H1 (cell line): ENCODE results near the gene AATK. TPM values are rescaled to one million over a fixed set of nuclear protein-coding genes. Genes with fewer than 3 reads are reported as not detected.

Experiments used
- CTCF ChIA-PET: fragments of 300-600 bp; sonication (Branson Sonifier 250); formaldehyde crosslinking; loops from one replicate; lab custom pipeline; 2021; ENCODE audit not compliant: partially characterized antibody; lab: Charles Lee
- POLR2A ChIA-PET: fragments of 300-600 bp; sonication (Branson Sonifier 250); formaldehyde crosslinking; loops from one replicate; lab custom pipeline; 2021; ENCODE audit warnings: inconsistent platforms; ENCODE audit not compliant: partially characterized antibody; lab: Charles Lee
- DNase-seq, 2 experiments: peaks; one replicate each; pipeline versions ENCODE4 v3.0.0 to v3.0.0-alpha.2; 2010 to 2022; ENCODE audit warnings: low spot score in 2 of 2, low read depth in 1 of 2, mixed read lengths in 1 of 2
- FAIRE-seq: peaks from 2 replicates; lab custom pipeline; 2011; peaks lifted over from hg19 to GRCh38; lab: Jason Lieb, UNC
- H2AFZ ChIP-seq: 2 replicates; pipeline ENCODE4 v1.8.1; 2012; ENCODE audit warnings: low read length, inconsistent platforms
- H2AK5ac ChIP-seq: 2 replicates; pipeline ENCODE4 v1.6.1; 2013; ENCODE audit warnings: low read depth, low read length
- H2BK120ac ChIP-seq: replicated peaks from 2 replicates; pipeline ENCODE3; 2013; ENCODE audit warnings: low read depth, low read length, inconsistent platforms
- H2BK12ac ChIP-seq: 2 replicates; pipeline ENCODE4 v1.6.1; 2013; ENCODE audit warnings: low read depth, low read length
- H2BK15ac ChIP-seq: 2 replicates; pipeline ENCODE4 v1.6.1; 2013; ENCODE audit warnings: low read length
- H2BK20ac ChIP-seq: 2 replicates; pipeline ENCODE4 v1.6.1; 2013; ENCODE audit warnings: low read length
- H2BK5ac ChIP-seq: 2 replicates; pipeline ENCODE4 v1.6.1; 2013; ENCODE audit warnings: low read depth, low read length
- H3K14ac ChIP-seq: 2 replicates; pipeline ENCODE4 v1.6.1; 2013; ENCODE audit warnings: inconsistent platforms; ENCODE audit not compliant: insufficient read length
- H3K18ac ChIP-seq: 2 replicates; pipeline ENCODE4 v1.6.1; 2013; ENCODE audit warnings: low read length; ENCODE audit errors: extremely low read depth
- H3K23ac ChIP-seq: 2 replicates; pipeline ENCODE4 v1.6.1; 2013; ENCODE audit warnings: inconsistent platforms; ENCODE audit not compliant: insufficient read length
- H3K23me2 ChIP-seq: 2 replicates; pipeline ENCODE4 v1.6.1; 2013; ENCODE audit warnings: low read depth, low read length
- H3K27ac ChIP-seq: 2 replicates; pipeline ENCODE4 v1.6.1; 2011; ENCODE audit warnings: low read depth, low read length, inconsistent platforms
- H3K27me3 ChIP-seq, 4 experiments: replicated peaks in 1 of 4; 1 replicate in 1 of 4; 2 replicates in 3 of 4; pipeline versions ENCODE4 v1.6.1 to v1.8.1; 2011 to 2013; ENCODE audit warnings: low read length in 3 of 4, mild to moderate bottlenecking in 3 of 4, inconsistent platforms in 2 of 4, mixed read lengths in 2 of 4, moderate library complexity in 1 of 4; ENCODE audit not compliant: control insufficient read depth in 3 of 4, insufficient read depth in 3 of 4; ENCODE audit errors: extremely low read depth in 1 of 4
- H3K36me3 ChIP-seq, 4 experiments: 2 replicates each; pipeline versions ENCODE4 v1.6.1 to v1.8.1; 2011 to 2013; ENCODE audit warnings: mild to moderate bottlenecking in 4 of 4, low read length in 3 of 4, moderate library complexity in 2 of 4, control low read depth in 1 of 4, inconsistent platforms in 1 of 4; ENCODE audit not compliant: insufficient read depth in 4 of 4, control insufficient read depth in 2 of 4
- H3K4ac ChIP-seq: replicated peaks from 2 replicates; pipeline ENCODE3; 2013; ENCODE audit warnings: low read length, low read depth, mixed read lengths, inconsistent platforms; ENCODE audit not compliant: insufficient read length
- H3K4me1 ChIP-seq, 4 experiments: replicated peaks in 1 of 4; 1 replicate in 1 of 4; 2 replicates in 3 of 4; pipeline versions ENCODE4 v1.6.1 to v1.8.1; 2011 to 2013; ENCODE audit warnings: low read length in 3 of 4, inconsistent platforms in 2 of 4, mixed read lengths in 1 of 4; ENCODE audit not compliant: insufficient read depth in 4 of 4, control insufficient read depth in 3 of 4
- H3K4me2 ChIP-seq, 2 experiments: 2 replicates each; pipeline versions ENCODE4 v1.6.1 to v1.8.1; 2011 to 2013; ENCODE audit warnings: low read depth in 2 of 2, low read length in 2 of 2, control low read depth in 1 of 2, inconsistent platforms in 1 of 2, mild to moderate bottlenecking in 1 of 2; ENCODE audit not compliant: insufficient read depth in 1 of 2
- H3K4me3 ChIP-seq, 4 experiments: fragments of 200-600, 300-600 bp in 1 of 4; sonication (generic), shearing (Covaris generic), sonication (Bioruptor Twin) in 1 of 4; 2 replicates each; pipeline versions ENCODE4 v1.5.1 to v1.8.1; 2011 to 2016; ENCODE audit warnings: low read length in 4 of 4, low read depth in 3 of 4, control low read depth in 2 of 4, inconsistent platforms in 2 of 4, mild to moderate bottlenecking in 2 of 4, mixed read lengths in 1 of 4, moderate library complexity in 1 of 4; ENCODE audit not compliant: insufficient read depth in 2 of 4; ENCODE audit errors: extremely low read depth in 1 of 4
- H3K56ac ChIP-seq: replicated peaks from 2 replicates; pipeline ENCODE3; 2013; ENCODE audit warnings: low read depth, mild to moderate bottlenecking, mixed read lengths, low read length, inconsistent platforms; ENCODE audit not compliant: insufficient read length
- H3K79me1 ChIP-seq: 2 replicates; pipeline ENCODE4 v1.6.1; 2013; ENCODE audit warnings: low read depth, low read length, control low read depth
- H3K79me2 ChIP-seq, 2 experiments: 2 replicates each; pipeline versions ENCODE4 v1.6.1 to v1.8.1; 2012 to 2013; ENCODE audit warnings: low read length in 2 of 2, mild to moderate bottlenecking in 2 of 2, inconsistent platforms in 1 of 2; ENCODE audit not compliant: insufficient read depth in 2 of 2, control insufficient read depth in 1 of 2
- H3K9ac ChIP-seq, 4 experiments: replicated peaks in 1 of 4; 1 replicate in 1 of 4; 2 replicates in 3 of 4; pipeline versions ENCODE4 v1.6.1 to v1.8.1; 2011 to 2013; ENCODE audit warnings: low read depth in 3 of 4, low read length in 3 of 4, control low read depth in 2 of 4, mild to moderate bottlenecking in 2 of 4, moderate library complexity in 2 of 4, inconsistent platforms in 1 of 4; ENCODE audit errors: extremely low read depth in 1 of 4
- H3K9me3 ChIP-seq, 2 experiments: 2 replicates each; pipeline versions ENCODE4 v1.6.1 to v1.8.1; 2012 to 2013; ENCODE audit warnings: mild to moderate bottlenecking in 2 of 2, moderate library complexity in 2 of 2, control low read depth in 1 of 2, inconsistent platforms in 1 of 2, low read depth in 1 of 2, low read length in 1 of 2, mixed read lengths in 1 of 2; ENCODE audit not compliant: insufficient read depth in 2 of 2
- H4K20me1 ChIP-seq, 2 experiments: replicated peaks in 1 of 2; 2 replicates each; pipeline versions ENCODE3 to v1.8.1; 2011 to 2013; ENCODE audit warnings: inconsistent platforms in 2 of 2, low read length in 2 of 2, mild to moderate bottlenecking in 1 of 2; ENCODE audit not compliant: insufficient read depth in 2 of 2, control insufficient read depth in 1 of 2
- H4K5ac ChIP-seq: 2 replicates; pipeline ENCODE4 v1.6.1; 2013; ENCODE audit warnings: low read length, low read depth, mixed read lengths, inconsistent platforms; ENCODE audit not compliant: insufficient read length
- H4K8ac ChIP-seq: 2 replicates; pipeline ENCODE4 v1.8.0; 2013; ENCODE audit warnings: mild to moderate bottlenecking, moderate library complexity, low read length, inconsistent platforms; ENCODE audit not compliant: insufficient read depth; ENCODE audit errors: extremely low read depth
- H4K91ac ChIP-seq: replicated peaks from 2 replicates; pipeline ENCODE3; 2013; ENCODE audit warnings: low read length, mixed read lengths, inconsistent platforms; ENCODE audit not compliant: insufficient read length
- CBX5 ChIP-seq: fragments of 300-800, 300-1000 bp; sonication (generic); IDR thresholded peaks from 2 replicates; pipeline ENCODE4 v1.7.1; 2016; ENCODE audit warnings: antibody characterized with exemption, low read length, low read depth
- CHD1 ChIP-seq: IDR thresholded peaks from 2 replicates; pipeline ENCODE4 v1.6.1; 2012; ENCODE audit warnings: low read depth, low read length, improper control_type of control experiment
- CREB1 ChIP-seq: IDR thresholded peaks from 2 replicates; pipeline ENCODE4 v1.6.1; 2012; ENCODE audit warnings: inconsistent platforms
- CTBP2 ChIP-seq: IDR thresholded peaks from 2 replicates; pipeline ENCODE4 v1.7.0; 2011; ENCODE audit warnings: borderline replicate concordance, mild to moderate bottlenecking, moderate library complexity, mixed read lengths, low read length; ENCODE audit not compliant: insufficient read depth, insufficient read length
- JUND ChIP-seq: IDR thresholded peaks from 2 replicates; pipeline ENCODE4 v1.6.1; 2011; ENCODE audit warnings: mild to moderate bottlenecking, improper control_type of control experiment, low read length
- NANOG ChIP-seq: IDR thresholded peaks from 2 replicates; pipeline ENCODE4 v1.6.1; 2011; ENCODE audit warnings: low read length, low read depth, mild to moderate bottlenecking, inconsistent platforms; ENCODE audit not compliant: insufficient read depth, poor library complexity, severe bottlenecking
- SIX5 ChIP-seq: IDR thresholded peaks from 2 replicates; pipeline ENCODE4 v1.6.1; 2011; ENCODE audit warnings: mild to moderate bottlenecking, low read depth, low read length
- WGBS, 2 experiments: shearing (Covaris generic) in 1 of 2; methylation state at CpG; one replicate each; pipeline versions ENCODE4 v1.1.6 to v1.1.7; 2013 to 2015; ENCODE audit warnings: low lambda C conversion rate in 2 of 2, mixed read lengths in 2 of 2, inconsistent platforms in 1 of 2, low coverage in 1 of 2, missing lambda C conversion rate in 1 of 2; ENCODE audit not compliant: insufficient replicate concordance in 2 of 2, insufficient coverage in 1 of 2, insufficient read length in 1 of 2; ENCODE audit errors: extremely low coverage in 1 of 2, missing lambda C conversion rate in 1 of 2; 5-methylcytosine and 5-hydroxymethylcytosine counted together
- polyA plus RNA-seq, 7 experiments: library from polyadenylated mRNA; depleted of rRNA in 3 of 7; stranded (reverse) in 5 of 7; unstranded in 2 of 7; fragments of >200 nt in 5 of 7; fragments of 200-250 nt in 2 of 7; gene quantifications; 1 replicate in 5 of 7; 2 replicates in 1 of 7; 4 replicates in 1 of 7; pipeline versions ENCODE4 v1.2.1 to v1.2.3, GENCODE V29; 2011 to 2013; ENCODE audit warnings: missing spikeins in 2 of 7, mixed read lengths in 2 of 7
- total RNA-seq: library from RNA; stranded (reverse); fragmentation: NEBNext Ultra II Directional; extraction: Animal tissue kit (Norgen Biotek cat#: 25700); gene quantifications from 2 replicates; pipeline ENCODE4 v1.2.1, GENCODE V29; 2021
- TF ChIP-seq, protein P1 (sequence below): IDR thresholded peaks from 2 replicates; pipeline ENCODE4 v1.6.1; 2011; ENCODE audit warnings: low read length, improper control_type of control experiment
- TF ChIP-seq, protein P2 (sequence below): IDR thresholded peaks from 2 replicates; pipeline ENCODE4 v1.6.1; 2012; ENCODE audit warnings: low read length, inconsistent platforms
- TF ChIP-seq, protein P3 (sequence below): IDR thresholded peaks from 2 replicates; pipeline ENCODE4 v1.6.1; 2011; ENCODE audit warnings: low read depth, mild to moderate bottlenecking, low read length; ENCODE audit not compliant: insufficient read depth

Gene AATK
- total and polyA plus RNA-seq, 2 of the 8 experiments (the other 6 are each of a cell fraction or from before 2014, with no cell fraction given): 1.7 to 3.5 TPM

DNA sequence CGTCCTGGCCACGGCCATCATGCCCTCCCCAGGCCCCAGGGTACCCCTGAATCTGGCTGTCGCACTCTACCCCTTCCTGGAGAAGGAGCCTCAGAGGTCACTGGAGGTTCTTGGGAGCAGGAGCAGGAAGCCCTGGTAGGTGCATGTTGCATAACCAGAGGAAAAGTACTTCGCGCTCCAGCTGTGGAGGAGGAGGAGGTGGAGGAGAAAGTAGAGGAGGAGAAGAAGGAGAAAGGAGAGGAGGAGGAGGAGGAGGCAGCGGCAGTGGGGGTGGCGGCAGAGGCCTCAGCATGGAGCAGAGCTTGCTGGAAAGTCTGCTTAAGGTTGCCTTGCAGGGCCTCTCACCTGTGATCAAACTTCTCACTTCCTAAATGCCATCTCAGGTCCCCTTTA is 69.3 kb downstream of the AATK start:
- no peaks in the 10 kb centered on the region for H3K79me1 ChIP-seq
- no peak overlapping the region; the same call in 1 of the 2 replicates for H2BK15ac ChIP-seq
- H4K20me1 ChIP-seq: peaks cover 0 to 2% of the 10 kb centered on the region in 2 experiments
- H2BK120ac ChIP-seq: no peak overlapping the region
- H3K56ac ChIP-seq: no peak overlapping the region
- peak overlapping the region in 1 of 2 experiments; percentile 50; a peak in 1 of 4 replicates for H3K4me2 ChIP-seq
- H3K9ac ChIP-seq: no peak overlapping the region
- no peak overlapping the region for H3K14ac ChIP-seq
- 0 out of 2 replicates have a peak overlapping the region, but pooled peaks have one; percentile 50 for H2BK12ac ChIP-seq
- no peak overlapping the region for H3K27ac ChIP-seq
- ChIA-PET CTCF (interaction anchor here (0.9 to 7.6 kb wide), 16 partner anchors 9 to 268 kb away, joined by 3 to 110 read pairs (median 6); partner anchors contain the start of gene CHMP6), POLR2A (interaction anchor here (1.2 to 2.5 kb wide), 4 partner anchors 11 to 92 kb away, joined by 3 to 6 read pairs (median 3); no protein-coding TSS in a partner anchor)
- no peaks in the 10 kb centered on the region for H3K79me2 ChIP-seq
- H4K91ac ChIP-seq: no peak overlapping the region
- peaks cover 7 to 29% (median 21%) of the 10 kb centered on the region in 4 experiments for H3K4me1 ChIP-seq
- peak overlapping the region; percentile 72; the same call in 1 of the 2 replicates for H2BK20ac ChIP-seq
- H3K23me2 ChIP-seq: no peaks in the 10 kb centered on the region
- no peak overlapping the region for H4K5ac ChIP-seq
- peak overlapping the region; percentile 78; the same call in 1 of the 2 replicates for H3K18ac ChIP-seq
- no peak overlapping the region for H3K23ac ChIP-seq
- H3K27me3 ChIP-seq: no peaks in the 10 kb centered on the region
- H2AK5ac ChIP-seq: no peak overlapping the region
- H2BK5ac ChIP-seq: peak overlapping the region; percentile 88
- DNase-seq (no peak), FAIRE-seq (no peak)
- H3K4me3 ChIP-seq: no peak overlapping the region
- H3K36me3 ChIP-seq: no peaks in the 10 kb centered on the region
- peak overlapping the region; percentile 51; the same call in 1 of the 2 replicates for H4K8ac ChIP-seq
- no peak overlapping the region for H2AFZ ChIP-seq
- H3K4ac ChIP-seq: no peak overlapping the region
- 84% methylated on average over 7 of the region's 7 CpGs; no CpG with 5 or more reads in 1 of the 2 experiments for WGBS, 2 experiments
- no peaks in the 10 kb centered on the region for H3K9me3 ChIP-seq
- TF ChIP-seq, protein P1, sequence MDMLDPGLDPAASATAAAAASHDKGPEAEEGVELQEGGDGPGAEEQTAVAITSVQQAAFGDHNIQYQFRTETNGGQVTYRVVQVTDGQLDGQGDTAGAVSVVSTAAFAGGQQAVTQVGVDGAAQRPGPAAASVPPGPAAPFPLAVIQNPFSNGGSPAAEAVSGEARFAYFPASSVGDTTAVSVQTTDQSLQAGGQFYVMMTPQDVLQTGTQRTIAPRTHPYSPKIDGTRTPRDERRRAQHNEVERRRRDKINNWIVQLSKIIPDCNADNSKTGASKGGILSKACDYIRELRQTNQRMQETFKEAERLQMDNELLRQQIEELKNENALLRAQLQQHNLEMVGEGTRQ: no peak
- no peak for TF ChIP-seq SIX5
- TF ChIP-seq CBX5: no peak
- no peak for TF ChIP-seq CHD1
- TF ChIP-seq NANOG: no peak
- TF ChIP-seq, protein P2, sequence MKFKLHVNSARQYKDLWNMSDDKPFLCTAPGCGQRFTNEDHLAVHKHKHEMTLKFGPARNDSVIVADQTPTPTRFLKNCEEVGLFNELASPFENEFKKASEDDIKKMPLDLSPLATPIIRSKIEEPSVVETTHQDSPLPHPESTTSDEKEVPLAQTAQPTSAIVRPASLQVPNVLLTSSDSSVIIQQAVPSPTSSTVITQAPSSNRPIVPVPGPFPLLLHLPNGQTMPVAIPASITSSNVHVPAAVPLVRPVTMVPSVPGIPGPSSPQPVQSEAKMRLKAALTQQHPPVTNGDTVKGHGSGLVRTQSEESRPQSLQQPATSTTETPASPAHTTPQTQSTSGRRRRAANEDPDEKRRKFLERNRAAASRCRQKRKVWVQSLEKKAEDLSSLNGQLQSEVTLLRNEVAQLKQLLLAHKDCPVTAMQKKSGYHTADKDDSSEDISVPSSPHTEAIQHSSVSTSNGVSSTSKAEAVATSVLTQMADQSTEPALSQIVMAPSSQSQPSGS: no peak
- TF ChIP-seq, protein P3, sequence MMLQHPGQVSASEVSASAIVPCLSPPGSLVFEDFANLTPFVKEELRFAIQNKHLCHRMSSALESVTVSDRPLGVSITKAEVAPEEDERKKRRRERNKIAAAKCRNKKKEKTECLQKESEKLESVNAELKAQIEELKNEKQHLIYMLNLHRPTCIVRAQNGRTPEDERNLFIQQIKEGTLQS: no peak
- no peak for TF ChIP-seq CTBP2
- no peak for TF ChIP-seq JUND
- TF ChIP-seq CREB1: no peak
